ENCODE results near the gene TRIM9. TPM values are rescaled to one million over a fixed set of nuclear protein-coding genes. Genes with fewer than 3 reads are reported as not detected.

TRIM9 gene
- total and polyA plus RNA-seq, 4 donors = 0.08 to 1.3 (median 0.50) TPM

- no peak for TF ChIP-seq CTCF (IDR thresholded peaks at IDR 0.05; ENCODE audit: control extremely low read depth, extremely low read depth)
- no peak overlapping the region for H3K27ac ChIP-seq (ENCODE audit: low read depth in 1 of 2, low read length in 1 of 2)
- H3K27me3 ChIP-seq (ENCODE audit: control insufficient read depth in 3 of 3, insufficient read depth in 3 of 3, low read length in 2 of 3) = peaks cover 4 to 75% (median 30%) of the 10 kb centered on the region in 3 donors
- DNase-seq (peak; percentile 16 to 33 (median 16)), ATAC-seq (ENCODE audit: insufficient read depth, low FRiP score) (no peak)
- no peaks in the 10 kb centered on the region for H3K36me3 ChIP-seq (ENCODE audit: control insufficient read depth in 4 of 4, insufficient read depth in 4 of 4, low read length in 4 of 4)
- no peak overlapping the region for H3K9ac ChIP-seq (ENCODE audit: insufficient read depth in 1 of 2, low read length in 2 of 2)
- peaks cover 0 to 5% (median 0%) of the 10 kb centered on the region in 4 donors for H3K9me3 ChIP-seq (ENCODE audit: control insufficient read depth in 4 of 4, insufficient read depth in 3 of 4, low read length in 3 of 4)
- H3K4me3 ChIP-seq = no peak overlapping the region
- peaks cover 0 to 24% (median 6%) of the 10 kb centered on the region in 5 donors for H3K4me1 ChIP-seq (ENCODE audit: control insufficient read depth in 5 of 5, insufficient read depth in 5 of 5, low read length in 5 of 5)
- WGBS, 2 donors = 10 to 12% methylated on average over 63 to 68 of the region's 68 CpGs
These were observed 1.3 kb downstream of the TRIM9 start for GRCh38 chr14:51093371-51094281.

- Histone ChIP-seq H3K36me3 (ENCODE audit: control insufficient read depth in 4 of 4, insufficient read depth in 4 of 4, low read length in 4 of 4) (no peaks in the 10 kb centered on the region), H3K4me3 (no peak overlapping the region), H3K4me1 (ENCODE audit: control insufficient read depth in 5 of 5, insufficient read depth in 5 of 5, low read length in 5 of 5) (peaks cover 0 to 24% (median 6%) of the 10 kb centered on the region in 5 donors), H3K9ac (ENCODE audit: insufficient read depth in 1 of 2, low read length in 2 of 2) (no peak overlapping the region), H3K27me3 (ENCODE audit: control insufficient read depth in 3 of 3, insufficient read depth in 3 of 3, low read length in 2 of 3) (peaks cover 4 to 70% (median 25%) of the 10 kb centered on the region in 3 donors), H3K9me3 (ENCODE audit: control insufficient read depth in 4 of 4, insufficient read depth in 3 of 4, low read length in 3 of 4) (peaks cover 0 to 5% (median 0%) of the 10 kb centered on the region in 4 donors), H3K27ac (ENCODE audit: low read depth in 1 of 2, low read length in 1 of 2) (no peak overlapping the region)
- 80 to 89% methylated on average over 7 of the region's 7 CpGs for WGBS, 2 donors
- DNase-seq (no peak), ATAC-seq (ENCODE audit: insufficient read depth, low FRiP score) (no peak)
- TF ChIP-seq CTCF (IDR thresholded peaks at IDR 0.05; ENCODE audit: control extremely low read depth, extremely low read depth) = no peak
These were observed 1.9 kb downstream of the TRIM9 start for GRCh38 chr14:51092965-51093364.

DNA sequence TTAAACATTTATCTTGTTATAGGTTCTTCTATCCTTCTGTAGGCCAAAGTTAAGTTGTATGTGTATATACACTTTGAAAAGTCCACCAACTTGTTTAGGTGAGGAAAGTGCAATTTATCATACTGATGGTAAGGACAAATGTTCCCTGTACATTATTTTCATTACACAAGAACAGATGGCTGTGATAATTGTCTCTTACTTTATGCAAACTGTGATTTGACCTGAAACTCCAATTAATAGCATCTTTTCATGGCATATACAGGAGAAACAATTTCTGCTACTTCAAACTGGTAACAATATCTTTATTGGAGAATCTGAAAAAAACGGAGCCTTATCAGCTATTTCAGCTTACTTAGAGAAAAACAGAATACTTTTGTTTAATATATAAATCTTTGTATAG, 5.6 kb downstream of the TRIM9 start:
- no peak overlapping the region for H3K27ac ChIP-seq (ENCODE audit: low read depth in 1 of 2, low read length in 1 of 2)
- DNase-seq (no peak), ATAC-seq (ENCODE audit: insufficient read depth, low FRiP score) (no peak)
- H3K4me3 ChIP-seq = no peak overlapping the region
- H3K9me3 ChIP-seq (ENCODE audit: control insufficient read depth in 4 of 4, insufficient read depth in 3 of 4, low read length in 3 of 4) = peaks cover 0 to 5% (median 0%) of the 10 kb centered on the region in 4 donors
- peaks cover 0 to 11% (median 5%) of the 10 kb centered on the region in 5 donors for H3K4me1 ChIP-seq (ENCODE audit: control insufficient read depth in 5 of 5, insufficient read depth in 5 of 5, low read length in 5 of 5)
- H3K27me3 ChIP-seq (ENCODE audit: control insufficient read depth in 3 of 3, insufficient read depth in 3 of 3, low read length in 2 of 3) = peaks cover 4 to 43% (median 21%) of the 10 kb centered on the region in 3 donors
- H3K36me3 ChIP-seq (ENCODE audit: control insufficient read depth in 4 of 4, insufficient read depth in 4 of 4, low read length in 4 of 4) = no peaks in the 10 kb centered on the region
- TF ChIP-seq CTCF (IDR thresholded peaks at IDR 0.05; ENCODE audit: control extremely low read depth, extremely low read depth) = no peak
- 87 to 89% methylated on average over 1 of the region's 1 CpG for WGBS, 2 donors
- no peak overlapping the region for H3K9ac ChIP-seq (ENCODE audit: insufficient read depth in 1 of 2, low read length in 2 of 2)
